ENCODE results near the gene FBXL3. TPM values are rescaled to one million over a fixed set of nuclear protein-coding genes. Genes with fewer than 3 reads are reported as not detected.

Gene FBXL3
- polyA plus RNA-seq, 1 donor from 2014 or later, result 44.1 TPM

- Histone ChIP-seq H3K27ac (ENCODE audit: low read length) (no peak overlapping the region), H3K27me3 (ENCODE audit: insufficient read depth, low read depth, low read length) (no peaks in the 10 kb centered on the region), H3K4me3 (ENCODE audit: low read length) (no peak overlapping the region), H3F3A (ENCODE audit: insufficient read depth, low read length, poor library complexity, severe bottlenecking) (no peaks in the 10 kb centered on the region), H4K20me1 (ENCODE audit: insufficient read depth) (no peaks in the 10 kb centered on the region), H3K4me2 (ENCODE audit: low read length) (no peak overlapping the region), H3K79me2 (replicated peaks; ENCODE audit: insufficient read depth, low read length) (peaks cover 9% of the 10 kb centered on the region), H3K36me3 (ENCODE audit: insufficient read depth, low read length) (peaks cover under 1% of the 10 kb centered on the region), H3K9me3 (ENCODE audit: low read length) (no peaks in the 10 kb centered on the region), H3K9ac (ENCODE audit: low read length) (no peak overlapping the region), H3K9me2 (ENCODE audit: insufficient read depth, low read length) (no peaks in the 10 kb centered on the region), H2AFZ (ENCODE audit: low read depth, low read length) (no peak overlapping the region)
- TF ChIP-seq RAD21 (conservative IDR thresholded peaks at IDR 0.05) (no peak), MXI1 (conservative IDR thresholded peaks at IDR 0.05; ENCODE audit: poor library complexity, severe bottlenecking) (no peak), SMC3 (conservative IDR thresholded peaks at IDR 0.05; ENCODE audit: poor library complexity) (no peak), POLR2AphosphoS5 (IDR thresholded peaks at IDR 0.05) (no peak), EZH2 (IDR thresholded peaks at IDR 0.05; ENCODE audit: borderline replicate concordance, insufficient read depth, low read length, poor library complexity, severe bottlenecking) (no peak), TAF1 (IDR thresholded peaks at IDR 0.05; ENCODE audit: low read depth) (no peak), CTCF (IDR thresholded peaks at IDR 0.05; ENCODE audit: poor library complexity, severe bottlenecking) (no peak), REST (IDR thresholded peaks at IDR 0.05; ENCODE audit: borderline replicate concordance) (no peak), EP300 (conservative IDR thresholded peaks at IDR 0.05; ENCODE audit: poor library complexity, severe bottlenecking) (no peak)
These were observed 24.9 kb downstream of the FBXL3 start for GRCh38 chr13:77001963-77002587.

GRCh38 chr13:77001540-77001939, 25.4 kb downstream of the FBXL3 start:
- no peaks in the 10 kb centered on the region for H3K36me3 ChIP-seq (ENCODE audit: insufficient read depth, low read length)

More at GRCh38 chr13:77001540-77001939, 25.4 kb downstream of the FBXL3 start:
- no peak for TF ChIP-seq RAD21 (conservative IDR thresholded peaks at IDR 0.05)
- TF ChIP-seq EP300 (conservative IDR thresholded peaks at IDR 0.05; ENCODE audit: poor library complexity, severe bottlenecking), result no peak
- Histone ChIP-seq H3K27me3 (ENCODE audit: insufficient read depth, low read depth, low read length) (no peaks in the 10 kb centered on the region), H3K27ac (ENCODE audit: low read length) (no peak overlapping the region), H3K9ac (ENCODE audit: low read length) (no peak overlapping the region), H4K20me1 (ENCODE audit: insufficient read depth) (no peaks in the 10 kb centered on the region), H3F3A (ENCODE audit: insufficient read depth, low read length, poor library complexity, severe bottlenecking) (no peaks in the 10 kb centered on the region), H3K79me2 (replicated peaks; ENCODE audit: insufficient read depth, low read length) (peaks cover 9% of the 10 kb centered on the region), H2AFZ (ENCODE audit: low read depth, low read length) (no peak overlapping the region), H3K4me2 (ENCODE audit: low read length) (no peak overlapping the region), H3K9me3 (ENCODE audit: low read length) (no peaks in the 10 kb centered on the region), H3K4me3 (ENCODE audit: low read length) (no peak overlapping the region), H3K9me2 (ENCODE audit: insufficient read depth, low read length) (no peaks in the 10 kb centered on the region)

Measured in neural cell (in vitro differentiated cells).